Prostate gland (tissue), 2 donors: ENCODE results near the gene S100A13. TPM values are rescaled to one million over a fixed set of nuclear protein-coding genes. Genes with fewer than 3 reads are reported as not detected.
A peak's percentile ranks its signal among the peaks of the same experiment; 100 is the strongest.

ENCODE experiments used
- DNase-seq: peaks from one replicate; pipeline ENCODE4 v3.0.0-alpha.2; 2019; ENCODE audit warnings: low spot score
- H3K27ac ChIP-seq, 2 donors: fragments of 200-600 bp; sonication (generic); 2 replicates each; pipeline ENCODE4 v1.5.1; 2017 to 2019
- H3K27me3 ChIP-seq: fragments of 200-600 bp; sonication (generic); replicated peaks from 2 replicates; pipeline ENCODE4 v1.5.1; 2019; ENCODE audit not compliant: insufficient read depth
- H3K36me3 ChIP-seq, 2 donors: fragments of 200-600 bp; sonication (generic); 1 replicate in 1 of 2; 2 replicates in 1 of 2; pipeline versions ENCODE4 v1.5.1 to v1.8.1; 2017 to 2019
- H3K4me1 ChIP-seq: fragments of 200-600 bp; sonication (generic); replicated peaks from 2 replicates; pipeline ENCODE4 v1.5.1; 2019
- H3K4me3 ChIP-seq, 2 donors: fragments of 200-600 bp; sonication (generic); 2 replicates each; pipeline ENCODE4 v1.5.1; 2017 to 2019
- H3K9me3 ChIP-seq: fragments of 200-600 bp; sonication (generic); 2 replicates; pipeline ENCODE4 v1.5.1; 2017
- POLR2A ChIP-seq: fragments of 450-650 bp; IDR thresholded peaks from one replicate; pipeline ENCODE4 v1.6.1; 2016; ENCODE audit warnings: antibody characterized with exemption, mild to moderate bottlenecking
- POLR2AphosphoS5 ChIP-seq: sonication (generic); formaldehyde crosslinking; IDR thresholded peaks from one replicate; pipeline ENCODE4 v1.6.1; 2017; ENCODE audit warnings: antibody characterized with exemption
- WGBS: methylation state at CpG from one replicate; pipeline ENCODE4 v1.1.5; 2018; 5-methylcytosine and 5-hydroxymethylcytosine counted together
- intact Hi-C: fragments of 100-400 bp; cut with DNase I; formaldehyde crosslinking; loops from one replicate; pipeline ENCODE4 v1.14.2; 2022
- total RNA-seq, 2 donors: library from RNA; depleted of rRNA; stranded (reverse); fragments of >200 nt; gene quantifications; one replicate each; pipeline ENCODE4 v1.1.0, GENCODE V29; 2016
- TF ChIP-seq, protein P1 (sequence below), 4 experiments: fragments of 200-600 bp in 2 of 4; fragments of 450-650 bp in 2 of 4; sonication (generic) in 2 of 4; IDR thresholded peaks; 1 replicate in 3 of 4; 2 replicates in 1 of 4; pipeline ENCODE4 v1.5.1; 2016 to 2019; ENCODE audit warnings: antibody characterized with exemption in 4 of 4, mild to moderate bottlenecking in 2 of 4, moderate library complexity in 2 of 4

S100A13 gene
- total RNA-seq, 2 donors from 2014 or later, result 53.3 to 96.5 TPM

DNA sequence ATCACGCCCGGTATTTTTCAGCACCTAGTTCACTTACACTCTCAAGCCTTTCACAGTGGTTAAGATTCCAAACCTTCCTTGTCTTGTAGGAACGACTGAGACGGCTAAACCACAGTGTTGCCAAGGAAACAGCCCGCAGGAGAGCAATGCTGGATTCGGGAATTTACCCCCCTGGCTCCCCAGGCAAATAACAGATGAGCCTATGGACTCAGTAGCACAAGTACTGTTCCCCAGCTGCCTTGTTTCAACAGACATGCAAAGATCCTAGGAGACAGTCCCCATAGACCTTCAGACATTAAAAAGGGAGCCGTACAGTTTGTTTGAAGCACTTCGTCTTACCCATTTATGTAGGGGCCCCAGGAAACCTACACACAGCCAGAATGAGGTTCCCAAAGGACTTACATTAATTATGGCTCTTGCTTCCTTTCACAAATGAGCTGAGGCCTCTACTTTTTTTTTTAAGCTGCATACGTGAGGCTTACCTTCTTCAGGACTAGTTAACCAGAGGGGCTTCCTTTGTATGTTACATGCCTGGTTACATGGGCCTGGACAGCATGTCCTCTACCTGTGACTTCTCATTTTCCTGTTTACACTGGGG lies 33.9 kb upstream of the S100A13 start:
- no peak for DNase-seq
- intact Hi-C loops, result no loop called here
- Histone ChIP-seq H3K4me3 (no peak overlapping the region), H3K27ac (no peak overlapping the region), H3K27me3 (no peaks in the 10 kb centered on the region), H3K36me3 (peaks cover 4 to 15% of the 10 kb centered on the region in 2 donors), H3K4me1 (no peaks in the 10 kb centered on the region), H3K9me3 (no peaks in the 10 kb centered on the region)
- 52% methylated on average over 9 of the region's 9 CpGs for whole genome bisulfite sequencing
- TF ChIP-seq POLR2A (no peak), POLR2AphosphoS5 (no peak)
- TF ChIP-seq, protein P1, sequence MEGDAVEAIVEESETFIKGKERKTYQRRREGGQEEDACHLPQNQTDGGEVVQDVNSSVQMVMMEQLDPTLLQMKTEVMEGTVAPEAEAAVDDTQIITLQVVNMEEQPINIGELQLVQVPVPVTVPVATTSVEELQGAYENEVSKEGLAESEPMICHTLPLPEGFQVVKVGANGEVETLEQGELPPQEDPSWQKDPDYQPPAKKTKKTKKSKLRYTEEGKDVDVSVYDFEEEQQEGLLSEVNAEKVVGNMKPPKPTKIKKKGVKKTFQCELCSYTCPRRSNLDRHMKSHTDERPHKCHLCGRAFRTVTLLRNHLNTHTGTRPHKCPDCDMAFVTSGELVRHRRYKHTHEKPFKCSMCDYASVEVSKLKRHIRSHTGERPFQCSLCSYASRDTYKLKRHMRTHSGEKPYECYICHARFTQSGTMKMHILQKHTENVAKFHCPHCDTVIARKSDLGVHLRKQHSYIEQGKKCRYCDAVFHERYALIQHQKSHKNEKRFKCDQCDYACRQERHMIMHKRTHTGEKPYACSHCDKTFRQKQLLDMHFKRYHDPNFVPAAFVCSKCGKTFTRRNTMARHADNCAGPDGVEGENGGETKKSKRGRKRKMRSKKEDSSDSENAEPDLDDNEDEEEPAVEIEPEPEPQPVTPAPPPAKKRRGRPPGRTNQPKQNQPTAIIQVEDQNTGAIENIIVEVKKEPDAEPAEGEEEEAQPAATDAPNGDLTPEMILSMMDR (IDR thresholded peaks at IDR 0.05), result no peak

DNA sequence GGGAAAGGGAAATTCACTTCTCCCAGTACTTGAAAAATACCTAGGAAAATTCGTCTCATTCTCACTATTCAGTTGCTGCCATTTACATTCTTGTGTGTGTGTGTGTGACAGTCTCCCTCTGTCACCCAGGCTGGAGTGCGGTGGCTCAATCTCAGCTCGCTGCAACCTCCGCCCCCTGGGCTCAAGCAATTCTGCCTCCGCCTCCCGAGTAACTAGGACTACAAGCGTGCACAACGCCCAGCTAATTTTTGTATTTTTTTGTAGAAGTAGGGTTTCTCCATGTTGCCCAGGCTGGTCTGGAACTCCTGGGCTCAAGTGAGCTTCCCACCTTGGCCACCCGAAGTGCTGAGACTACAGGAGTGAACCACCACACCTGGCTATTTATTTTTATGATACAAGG lies 32.4 kb upstream of the S100A13 start:
- Histone ChIP-seq H3K27me3 (no peaks in the 10 kb centered on the region), H3K36me3 (peaks cover 0 to 11% of the 10 kb centered on the region in 2 donors), H3K4me3 (peak overlapping the region in 1 of 2 donors; percentile 67), H3K9me3 (no peaks in the 10 kb centered on the region), H3K27ac (peak overlapping the region in 1 of 2 donors; percentile 96), H3K4me1 (no peaks in the 10 kb centered on the region)
- 77% methylated on average over 9 of the region's 9 CpGs for WGBS
- TF ChIP-seq POLR2AphosphoS5 (no peak), POLR2A (no peak)
- TF ChIP-seq, protein P1 (IDR thresholded peaks at IDR 0.05), result no peak
- intact Hi-C loops, result loop anchor here (2.0 kb wide), 1 partner anchor 25 kb away; the partner anchor contains the start of gene CHTOP
- no peak for DNase-seq

DNA sequence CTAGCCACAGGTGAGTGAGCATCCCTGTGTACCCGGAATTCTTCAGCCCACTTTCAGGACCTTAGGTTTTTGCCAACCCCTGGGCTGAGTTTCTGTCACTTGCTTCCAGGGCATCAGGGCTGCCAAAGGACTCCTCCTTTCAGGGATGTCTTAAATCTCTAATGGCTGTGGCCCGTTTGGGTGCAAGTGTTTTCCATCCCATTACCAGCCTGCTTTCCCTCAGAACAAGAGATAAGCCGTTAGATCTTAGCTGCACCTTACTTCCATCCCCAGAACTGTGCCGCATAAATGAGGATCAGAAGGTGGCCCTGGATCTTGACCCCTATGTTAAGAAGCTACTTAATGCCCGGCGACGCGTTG lies 31.9 kb upstream of the S100A13 start:
- intact Hi-C loops, result loop anchor here (2.0 kb wide), 1 partner anchor 24 kb away; the partner anchor contains the start of gene CHTOP
- H3K9me3 ChIP-seq, result no peaks in the 10 kb centered on the region
- H3K36me3 ChIP-seq, result peaks cover 0 to 6% of the 10 kb centered on the region in 2 donors
- H3K27ac ChIP-seq, result peak overlapping the region; percentile 96
- TF ChIP-seq, protein P1 (IDR thresholded peaks at IDR 0.05), result no peak
- TF ChIP-seq POLR2AphosphoS5 (no peak), POLR2A (no peak)
- no peak for DNase-seq
- 27% methylated on average over 8 of the region's 8 CpGs for WGBS
- H3K4me1 ChIP-seq, result no peaks in the 10 kb centered on the region
- H3K27me3 ChIP-seq, result no peaks in the 10 kb centered on the region
- H3K4me3 ChIP-seq, result peak overlapping the region; percentile 67 to 69

DNA sequence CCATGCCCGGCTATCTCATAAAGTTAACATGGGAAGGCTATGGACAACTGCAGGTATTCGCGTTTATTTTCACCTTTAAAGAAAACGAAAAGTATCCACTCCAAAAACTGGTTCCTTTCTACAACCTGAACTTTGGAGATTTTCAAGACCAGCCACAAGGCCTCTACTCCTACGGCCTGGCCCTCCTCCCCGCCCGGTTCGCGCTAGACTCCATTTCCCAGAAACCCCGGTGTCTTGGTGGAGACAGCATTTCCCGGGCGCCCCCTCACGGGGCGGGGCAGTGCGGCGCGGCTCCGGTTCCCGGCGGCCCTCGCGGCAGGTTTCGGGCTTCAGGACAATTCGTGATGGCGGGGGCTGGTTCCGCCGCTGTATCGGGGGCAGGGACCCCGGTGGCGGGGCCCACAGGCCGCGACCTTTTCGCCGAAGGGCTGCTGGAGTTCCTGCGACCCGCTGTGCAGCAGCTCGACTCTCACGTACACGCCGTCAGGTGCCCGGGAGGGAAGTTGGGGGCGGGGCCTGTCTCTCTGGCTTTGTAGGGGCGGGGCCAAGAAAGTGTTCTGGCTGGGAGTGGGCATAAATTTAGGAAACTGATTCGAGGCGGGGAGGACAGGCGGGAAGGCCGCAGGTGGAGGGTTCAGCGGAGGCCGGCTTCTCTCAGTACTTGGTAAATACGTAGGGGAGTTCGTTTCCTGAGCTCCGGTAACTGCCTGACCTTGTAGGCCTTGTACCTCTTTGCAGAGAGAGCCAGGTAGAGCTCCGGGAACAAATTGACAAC lies 31.3 kb upstream of the S100A13 start, which contains the start of gene SNAPIN:
Gene SNAPIN (plus strand): TSS at position 304 of the 775 bp plus-strand sequence. CDS start 41 bp downstream, at position 345.
- TF ChIP-seq POLR2A (peak; percentile 61), POLR2AphosphoS5 (peak; percentile 91)
- TF ChIP-seq, protein P1 (IDR thresholded peaks at IDR 0.05), result peak in 2 of 4 experiments; percentile 31 to 39
- Histone ChIP-seq H3K36me3 (peaks cover 0 to 6% of the 10 kb centered on the region in 2 donors), H3K4me3 (peak within 1 kb of the TSS; percentile 67 to 69), H3K27ac (peak within 1 kb of the TSS; percentile 96), H3K27me3 (no peaks in the 10 kb centered on the region), H3K4me1 (no peaks in the 10 kb centered on the region), H3K9me3 (no peaks in the 10 kb centered on the region)
- intact Hi-C loops, result loop anchor here (2.0 kb wide), 1 partner anchor 24 kb away; the partner anchor contains the start of gene CHTOP
- 2% methylated on average over 53 of the region's 53 CpGs for WGBS
- peak; percentile 87 for DNase-seq
